Activated CD8-positive, alpha-beta T cell treated with anti-CD3 and anti-CD28 coated beads for 36 hours (primary cell): ENCODE data around the gene CORO7. TPM values are rescaled to one million over a fixed set of nuclear protein-coding genes. Genes with fewer than 3 reads are reported as not detected.

Experiments
- ATAC-seq: fragments of 200-7000 bp; cut with Tn5 transposase; one replicate; pipeline ENCODE4 v1.10.0; 2021; ENCODE audit warnings: mild to moderate bottlenecking, moderate library complexity
- CTCF ChIA-PET: fragments of 350-600 bp; sonication (Branson Sonifier 250); formaldehyde crosslinking; loops from one replicate; lab custom pipeline; 2021; ENCODE audit warnings: antibody characterized with exemption; lab: Charles Lee
- POLR2A ChIA-PET: fragments of 350-600 bp; sonication (Branson Sonifier 250); formaldehyde crosslinking; loops from one replicate; lab custom pipeline; 2021; ENCODE audit warnings: antibody characterized with exemption; lab: Charles Lee
- DNase-seq: peaks from one replicate; pipeline ENCODE4 v3.0.0-alpha.2; 2020
- H3K27ac Mint-ChIP-seq: one replicate; pipeline ENCODE4 v1.8.0; 2021; ENCODE audit warnings: mild to moderate bottlenecking, mixed read lengths
- H3K27me3 Mint-ChIP-seq: one replicate; pipeline ENCODE4 v1.8.0; 2021; ENCODE audit warnings: mixed read lengths
- H3K36me3 Mint-ChIP-seq: one replicate; pipeline ENCODE4 v1.8.0; 2021; ENCODE audit warnings: low read depth, mixed read lengths
- H3K4me1 Mint-ChIP-seq: one replicate; pipeline ENCODE4 v1.8.0; 2021; ENCODE audit warnings: low read depth, mixed read lengths
- H3K4me3 Mint-ChIP-seq: one replicate; pipeline ENCODE4 v1.8.0; 2021; ENCODE audit warnings: mild to moderate bottlenecking, moderate library complexity, mixed read lengths
- H3K9me3 Mint-ChIP-seq: one replicate; pipeline ENCODE4 v1.8.0; 2021; ENCODE audit warnings: mixed read lengths
- CTCF ChIP-seq: fragments of 200-600 bp; IDR thresholded peaks from one replicate; pipeline ENCODE4 v1.8.0; 2022; ENCODE audit warnings: antibody characterized with exemption, mild to moderate bottlenecking
- intact Hi-C: fragments of 100-400 bp; cut with micrococcal nuclease; formaldehyde crosslinking; loops from one replicate; pipeline ENCODE4 v1.10.0; 2022
- total RNA-seq, 2 experiments: library from RNA; stranded (reverse); gene quantifications; one replicate each; pipeline ENCODE4 v1.2.3, GENCODE V29; 2021

Gene CORO7
- total RNA-seq, 2 experiments from 2014 or later, result 73.3 to 76.6 TPM

GRCh38 chr16:4317532-4318450, 98.6 kb downstream of the CORO7 start:
- H3K27ac Mint-ChIP-seq, result no peak overlapping the region
- ChIA-PET CTCF (interaction anchor here (1.0 to 2.4 kb wide), 4 partner anchors 9 to 14 kb away, joined by 3 to 9 read pairs (median 4); no protein-coding TSS in a partner anchor), POLR2A (interaction anchor here (0.8 to 1.6 kb wide), 4 partner anchors 10 to 64 kb away, joined by 3 to 6 read pairs (median 4); no protein-coding TSS in a partner anchor)
- no peaks in the 10 kb centered on the region for H3K9me3 Mint-ChIP-seq
- intact Hi-C loops, result no loop called here
- TF ChIP-seq CTCF, result no peak
- no peaks in the 10 kb centered on the region for H3K36me3 Mint-ChIP-seq
- peaks cover 12% of the 10 kb centered on the region for H3K4me1 Mint-ChIP-seq
- no peak overlapping the region for H3K4me3 Mint-ChIP-seq
- DNase-seq (no peak), ATAC-seq (no peak)
- peaks cover 16% of the 10 kb centered on the region for H3K27me3 Mint-ChIP-seq

GRCh38 chr16:4316864-4317531, 99.4 kb downstream of the CORO7 start:
- ATAC-seq, result no peak
- ChIA-PET POLR2A (interaction anchor here (0.5 to 1.6 kb wide), 4 partner anchors 11 to 958 kb away, joined by 3 to 6 read pairs (median 4); no protein-coding TSS in a partner anchor), CTCF (interaction anchor here (1.0 to 2.4 kb wide), 4 partner anchors 8 to 63 kb away, joined by 3 to 9 read pairs (median 4); no protein-coding TSS in a partner anchor)
- Mint-ChIP-seq H3K27ac (no peak overlapping the region), H3K9me3 (no peaks in the 10 kb centered on the region), H3K4me1 (peaks cover 12% of the 10 kb centered on the region), H3K36me3 (no peaks in the 10 kb centered on the region), H3K27me3 (peaks cover 16% of the 10 kb centered on the region), H3K4me3 (no peak overlapping the region)
- no peak for TF ChIP-seq CTCF
- intact Hi-C loops, result no loop called here
- DNase-seq, result no peak

GRCh38 chr16:4316108-4316863, 100.1 kb downstream of the CORO7 start:
- ChIA-PET POLR2A (interaction anchor here (0.5 to 1.6 kb wide), 3 partner anchors 43 to 957 kb away, joined by 4 to 6 read pairs (median 5); no protein-coding TSS in a partner anchor), CTCF (interaction anchor here (1.0 to 1.1 kb wide), 3 partner anchors 8 to 62 kb away, joined by 3 to 4 read pairs (median 3); no protein-coding TSS in a partner anchor)
- Mint-ChIP-seq H3K4me3 (no peak overlapping the region), H3K36me3 (no peaks in the 10 kb centered on the region), H3K9me3 (no peaks in the 10 kb centered on the region), H3K4me1 (peaks cover 12% of the 10 kb centered on the region), H3K27me3 (peaks cover 16% of the 10 kb centered on the region), H3K27ac (no peak overlapping the region)
- no peak for TF ChIP-seq CTCF
- ATAC-seq (no peak), DNase-seq (peak; percentile 29)
- intact Hi-C loops, result no loop called here

GRCh38 chr16:4315186-4316107, 100.9 kb downstream of the CORO7 start, which contains the start of gene GLIS2:
TSS of gene GLIS2 (plus strand) at chr16:4316067. CDS start at chr16:4332281, 16,214 bp downstream.
- CTCF ChIA-PET, result interaction anchor here (1.0 to 1.1 kb wide), 4 partner anchors 8 to 61 kb away, joined by 3 to 6 read pairs (median 4); no protein-coding TSS in a partner anchor
- intact Hi-C loops, result no loop called here
- Mint-ChIP-seq H3K4me1 (peaks cover 12% of the 10 kb centered on the region), H3K27ac (no peak within 1 kb of the TSS), H3K27me3 (peaks cover 16% of the 10 kb centered on the region), H3K4me3 (peak within 1 kb of the TSS; percentile 79), H3K9me3 (no peaks in the 10 kb centered on the region), H3K36me3 (no peaks in the 10 kb centered on the region)
- peak; percentile 37 for DNase-seq
- no peak for TF ChIP-seq CTCF
- POLR2A ChIA-PET, result interaction anchor here (0.7 to 1.2 kb wide), 2 partner anchors 45 to 80 kb away, joined by 3 to 4 read pairs; no protein-coding TSS in a partner anchor
- ATAC-seq, result peak; percentile 37
